Activated T-cell treated with anti-CD3 and anti-CD28 coated beads, Interleukin-2, amount 50 U/mL, for 4 hours (primary cell): ENCODE measurements around the gene C1orf167. TPM values are rescaled to one million over a fixed set of nuclear protein-coding genes. Genes with fewer than 3 reads are reported as not detected.

Source experiments
- ATAC-seq, 2 donors: fragments of 200-7000 bp; cut with Tn5 transposase; one replicate each; pipeline ENCODE4 v1.10.0; 2021
- DNase-seq: peaks from one replicate; pipeline ENCODE4 v3.0.0-alpha.2; 2020
- H3K27me3 Mint-ChIP-seq: one replicate; pipeline ENCODE4 v1.8.0; 2021; ENCODE audit warnings: low read depth, mixed read lengths
- H3K36me3 Mint-ChIP-seq: one replicate; pipeline ENCODE4 v1.8.0; 2022; ENCODE audit warnings: mixed read lengths; ENCODE audit not compliant: insufficient read depth
- H3K4me1 Mint-ChIP-seq: one replicate; pipeline ENCODE4 v1.8.0; 2021; ENCODE audit warnings: low read depth, mixed read lengths
- H3K4me3 Mint-ChIP-seq: one replicate; pipeline ENCODE4 v1.8.0; 2021; ENCODE audit warnings: mild to moderate bottlenecking, moderate library complexity, mixed read lengths
- H3K9me3 Mint-ChIP-seq: one replicate; pipeline ENCODE4 v1.8.0; 2021; ENCODE audit warnings: mixed read lengths
- total RNA-seq, 3 donors: library from RNA; stranded (reverse); gene quantifications; one replicate each; pipeline ENCODE4 v1.2.1, GENCODE V29; 2021

The C1orf167 gene
- total RNA-seq, 3 donors from 2014 or later = not detected

DNA sequence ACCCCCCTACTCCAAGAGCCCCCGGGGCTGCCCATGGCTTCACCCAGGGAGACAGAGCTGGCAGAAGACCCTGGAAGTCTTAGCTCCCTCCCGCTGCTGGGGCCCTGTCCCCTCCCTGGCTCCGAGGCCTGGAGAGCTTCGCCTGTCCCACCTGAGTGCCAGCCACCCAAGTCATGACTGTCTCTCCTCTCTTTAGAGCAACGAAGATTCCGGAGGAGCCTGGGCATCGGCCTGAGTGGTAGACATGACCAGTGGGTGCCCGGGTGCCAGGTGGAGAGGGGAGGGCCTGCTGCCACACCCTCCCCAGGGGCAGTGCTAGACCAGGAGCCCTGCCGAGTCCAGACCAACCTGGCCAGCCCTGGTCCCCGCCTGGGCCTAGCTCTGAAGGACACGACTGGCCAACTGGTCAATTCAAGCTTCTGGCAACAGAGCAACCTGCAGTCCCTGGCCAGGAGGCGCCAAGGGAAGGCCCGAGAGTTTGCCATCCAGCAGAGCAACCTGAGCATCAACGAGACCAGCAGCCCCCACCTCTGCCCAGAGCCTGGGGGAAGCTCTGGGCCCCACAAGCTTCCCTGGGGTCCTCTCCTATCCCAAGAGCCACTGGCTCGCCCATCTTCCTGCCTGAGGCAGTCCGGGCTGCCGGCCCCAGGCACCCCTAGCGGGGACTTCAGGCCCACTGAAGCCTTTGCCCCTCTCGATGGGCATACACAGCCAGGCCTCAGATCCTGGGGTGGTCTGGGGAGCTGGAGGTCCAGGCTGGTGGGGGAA, 3.9 kb downstream of the C1orf167 start:
- no peak for DNase-seq
- no peak overlapping the region for H3K4me3 Mint-ChIP-seq
- no peaks in the 10 kb centered on the region for H3K36me3 Mint-ChIP-seq
- H3K4me1 Mint-ChIP-seq = peaks cover 6% of the 10 kb centered on the region
- H3K9me3 Mint-ChIP-seq = no peaks in the 10 kb centered on the region
- no peak for ATAC-seq
- H3K27me3 Mint-ChIP-seq = peaks cover 27% of the 10 kb centered on the region

DNA sequence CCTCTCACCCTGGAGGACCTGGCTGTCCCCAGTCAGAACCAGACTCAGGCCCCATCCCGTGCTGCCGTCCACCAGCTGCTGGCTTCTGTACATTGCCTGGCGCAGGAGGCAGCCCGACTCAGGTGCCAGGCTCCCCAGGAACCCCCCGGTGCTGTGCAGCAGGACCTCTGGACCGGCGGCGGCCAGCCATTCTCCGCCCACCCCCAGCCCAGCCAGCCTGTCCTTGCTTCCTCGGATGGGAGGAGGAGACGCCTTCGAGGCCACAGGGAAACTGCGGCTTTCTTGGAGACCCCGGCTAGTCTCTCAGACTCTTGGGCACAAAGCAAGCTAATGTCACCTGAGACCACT, 4.4 kb downstream of the C1orf167 start:
- no peaks in the 10 kb centered on the region for H3K9me3 Mint-ChIP-seq
- H3K27me3 Mint-ChIP-seq = peaks cover 22% of the 10 kb centered on the region
- H3K4me1 Mint-ChIP-seq = peaks cover 4% of the 10 kb centered on the region
- H3K4me3 Mint-ChIP-seq = no peak overlapping the region
- DNase-seq (no peak), ATAC-seq (no peak)
- no peaks in the 10 kb centered on the region for H3K36me3 Mint-ChIP-seq

- Mint-ChIP-seq H3K27me3 (peaks cover 9% of the 10 kb centered on the region), H3K9me3 (no peaks in the 10 kb centered on the region), H3K36me3 (no peaks in the 10 kb centered on the region), H3K4me3 (no peak overlapping the region), H3K4me1 (no peaks in the 10 kb centered on the region)
- ATAC-seq = no peak
- no peak for DNase-seq
Observed at GRCh38 chr1:11767922-11768704, 6.1 kb downstream of the C1orf167 start.

DNA sequence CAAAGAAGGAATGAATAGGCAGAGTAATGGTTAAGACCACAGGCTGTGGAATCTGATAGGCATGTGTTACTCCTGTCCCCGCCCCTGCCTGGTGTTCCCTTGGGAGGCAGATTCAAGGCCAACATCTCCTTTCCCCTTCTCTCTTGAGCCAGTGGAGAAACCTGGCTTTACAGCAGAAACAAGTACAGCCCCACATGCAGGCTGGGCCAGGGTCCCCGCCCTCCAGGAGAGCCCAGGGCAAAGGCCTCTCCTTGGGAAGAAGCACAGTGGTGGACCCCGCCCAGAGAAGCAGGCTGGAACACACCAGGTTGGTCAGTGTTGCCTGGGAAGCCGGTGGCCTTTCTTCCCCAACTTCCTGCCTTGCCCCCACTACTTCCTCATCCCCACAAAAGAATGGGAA, 6.8 kb downstream of the C1orf167 start:
- Mint-ChIP-seq H3K36me3 (no peaks in the 10 kb centered on the region), H3K4me1 (no peaks in the 10 kb centered on the region), H3K4me3 (no peak overlapping the region), H3K9me3 (no peaks in the 10 kb centered on the region), H3K27me3 (peaks cover 5% of the 10 kb centered on the region)
- no peak for ATAC-seq
- no peak for DNase-seq

DNA sequence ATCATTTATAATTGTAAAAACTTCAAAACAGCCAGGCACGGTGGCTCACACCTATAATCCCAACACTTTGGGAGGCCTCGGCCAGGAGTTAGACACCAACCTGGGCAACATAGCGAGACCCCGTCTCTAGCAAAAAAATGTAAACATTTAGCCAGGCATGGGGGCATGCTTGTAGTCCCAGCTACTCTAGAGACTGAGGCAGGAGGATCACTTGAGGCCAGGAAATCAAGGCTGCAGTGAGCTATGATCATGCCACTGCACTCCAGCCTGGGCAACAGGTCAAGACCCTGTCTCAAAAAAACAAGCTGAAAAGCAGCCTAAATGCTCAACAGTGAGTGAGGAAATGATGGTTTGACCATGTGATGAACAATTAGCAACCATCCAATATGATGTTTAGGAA, 7.3 kb downstream of the C1orf167 start:
- Mint-ChIP-seq H3K4me1 (no peaks in the 10 kb centered on the region), H3K9me3 (no peaks in the 10 kb centered on the region), H3K27me3 (peaks cover 3% of the 10 kb centered on the region), H3K4me3 (no peak overlapping the region), H3K36me3 (no peaks in the 10 kb centered on the region)
- no peak for ATAC-seq
- DNase-seq = no peak

DNA sequence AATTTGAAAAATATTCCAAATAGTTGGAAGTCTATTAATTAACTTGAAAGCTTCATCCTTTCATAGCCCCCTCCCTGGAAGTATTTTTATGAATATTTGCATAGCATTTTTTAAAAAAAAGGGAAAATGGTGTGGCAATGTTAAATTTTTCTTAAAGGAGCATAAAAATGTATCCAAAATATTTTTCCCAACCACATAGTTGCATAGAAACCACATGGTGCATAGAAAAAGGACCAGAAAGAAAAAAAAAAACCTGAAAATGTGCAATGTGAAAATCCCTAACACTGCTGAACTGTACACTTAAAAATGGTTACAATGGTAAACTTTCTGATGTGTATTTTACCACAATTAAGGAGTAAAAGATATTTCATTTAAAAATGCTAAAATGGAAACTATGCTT, 8.0 kb downstream of the C1orf167 start:
- Mint-ChIP-seq H3K36me3 (no peaks in the 10 kb centered on the region), H3K27me3 (peaks cover 3% of the 10 kb centered on the region), H3K9me3 (no peaks in the 10 kb centered on the region), H3K4me1 (no peaks in the 10 kb centered on the region), H3K4me3 (no peak overlapping the region)
- ATAC-seq (no peak), DNase-seq (no peak)

DNA sequence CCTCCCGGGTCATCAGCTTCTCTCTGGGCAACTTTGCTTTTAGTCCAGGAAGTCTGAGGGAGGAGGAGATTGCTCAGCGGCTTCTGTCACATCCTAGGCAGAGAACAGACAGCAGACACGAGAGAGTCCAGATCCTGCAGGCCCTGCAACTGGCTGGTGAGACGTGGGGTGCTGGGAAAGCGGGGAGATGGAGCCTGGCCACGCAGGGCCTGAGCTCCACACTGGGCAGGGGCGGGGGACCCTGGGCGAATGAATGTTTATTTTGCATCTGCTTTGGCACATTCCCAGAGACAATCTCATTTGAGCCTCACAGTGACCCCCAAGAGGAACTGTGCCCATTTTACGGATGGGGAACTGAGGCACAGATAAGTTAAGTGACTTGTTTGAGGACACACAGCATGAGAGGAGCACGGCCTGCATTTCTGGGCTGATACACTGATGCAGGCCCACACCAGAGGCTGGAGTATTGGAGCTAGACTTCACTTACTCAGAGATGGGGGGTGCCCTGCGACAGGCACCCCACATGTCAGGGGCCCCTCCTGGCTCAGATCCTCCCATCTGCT, 9.6 kb downstream of the C1orf167 start:
- peaks cover 3% of the 10 kb centered on the region for H3K27me3 Mint-ChIP-seq
- H3K4me1 Mint-ChIP-seq = no peaks in the 10 kb centered on the region
- no peaks in the 10 kb centered on the region for H3K9me3 Mint-ChIP-seq
- DNase-seq (no peak), ATAC-seq (no peak)
- no peaks in the 10 kb centered on the region for H3K36me3 Mint-ChIP-seq
- no peak overlapping the region for H3K4me3 Mint-ChIP-seq

DNA sequence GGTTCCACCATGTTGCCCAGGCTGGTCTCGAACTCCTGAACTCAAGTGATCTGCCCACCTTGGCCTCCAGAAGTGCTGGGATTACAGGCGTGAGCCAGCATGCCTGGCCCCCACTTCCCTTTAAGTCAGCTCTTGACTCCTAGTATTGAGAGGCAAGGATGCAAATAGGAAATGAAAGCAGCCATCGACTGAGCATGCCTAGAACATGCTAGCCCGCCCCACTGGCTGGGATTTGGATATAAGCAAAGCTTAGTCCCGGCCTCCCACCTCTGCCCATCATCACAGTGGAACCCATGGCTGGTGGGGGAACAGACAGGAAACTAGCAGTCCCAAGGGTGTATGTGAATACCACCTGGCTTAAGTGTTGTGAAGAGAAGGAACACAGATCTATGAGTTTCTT, 10.5 kb downstream of the C1orf167 start:
- H3K4me3 Mint-ChIP-seq = no peak overlapping the region
- no peaks in the 10 kb centered on the region for H3K4me1 Mint-ChIP-seq
- H3K9me3 Mint-ChIP-seq = no peaks in the 10 kb centered on the region
- no peaks in the 10 kb centered on the region for H3K36me3 Mint-ChIP-seq
- ATAC-seq (no peak), DNase-seq (no peak)
- H3K27me3 Mint-ChIP-seq = peaks cover 2% of the 10 kb centered on the region

DNA sequence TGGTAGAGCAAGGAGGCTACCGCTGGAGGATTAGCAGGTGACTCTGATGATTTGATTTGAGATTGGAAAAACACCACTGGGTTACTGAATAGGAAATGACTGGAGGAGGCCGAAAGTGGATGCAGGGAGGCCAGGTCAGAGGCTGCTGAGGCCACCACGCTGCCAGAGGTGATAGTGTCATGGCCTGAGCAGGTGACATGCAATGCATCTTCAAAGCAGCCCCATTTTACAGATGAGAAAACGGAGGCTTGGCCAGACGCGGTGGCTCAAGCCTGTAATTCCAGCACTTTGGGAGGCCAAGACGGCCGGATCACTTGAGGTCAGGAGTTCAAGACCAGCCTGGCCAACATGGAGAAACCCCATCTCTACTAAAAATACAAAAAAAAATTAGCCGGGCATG, 12.8 kb downstream of the C1orf167 start:
- Mint-ChIP-seq H3K27me3 (peaks cover 2% of the 10 kb centered on the region), H3K4me3 (no peak overlapping the region), H3K4me1 (no peaks in the 10 kb centered on the region), H3K36me3 (no peaks in the 10 kb centered on the region), H3K9me3 (no peaks in the 10 kb centered on the region)
- DNase-seq (no peak), ATAC-seq (no peak)

GRCh38 chr1:11777658-11778322, 15.8 kb downstream of the C1orf167 start:
- ATAC-seq = no peak
- Mint-ChIP-seq H3K4me1 (no peaks in the 10 kb centered on the region), H3K27me3 (no peaks in the 10 kb centered on the region)

DNA sequence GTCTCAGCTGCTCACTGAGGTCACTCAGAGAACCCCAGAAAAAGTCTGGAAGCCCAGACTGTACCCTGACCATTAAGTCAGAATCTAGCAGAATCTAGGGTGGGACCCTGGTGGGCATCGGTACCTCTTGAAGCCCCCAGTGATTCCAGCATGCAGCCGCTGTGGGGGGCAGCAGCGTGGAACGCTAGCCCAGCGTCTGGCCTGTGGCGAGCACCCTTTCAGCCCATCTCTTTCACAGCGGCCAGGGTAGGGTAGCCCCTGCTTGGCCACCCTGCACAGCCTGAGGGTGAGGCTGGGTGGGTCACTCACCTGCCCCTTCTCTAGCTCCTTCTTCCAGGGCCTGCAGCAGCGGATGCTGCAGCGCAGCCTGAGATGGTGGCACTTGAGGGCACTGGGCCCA, 16.3 kb downstream of the C1orf167 start:
- Mint-ChIP-seq H3K4me3 (no peak overlapping the region), H3K27me3 (no peaks in the 10 kb centered on the region), H3K36me3 (no peaks in the 10 kb centered on the region), H3K4me1 (no peaks in the 10 kb centered on the region), H3K9me3 (no peaks in the 10 kb centered on the region)
- DNase-seq (no peak), ATAC-seq (no peak)

More at GRCh38 chr1:11777658-11778322, 15.8 kb downstream of the C1orf167 start:
- no peak for DNase-seq
- Mint-ChIP-seq H3K9me3 (no peaks in the 10 kb centered on the region), H3K4me3 (no peak overlapping the region), H3K36me3 (no peaks in the 10 kb centered on the region)

DNA sequence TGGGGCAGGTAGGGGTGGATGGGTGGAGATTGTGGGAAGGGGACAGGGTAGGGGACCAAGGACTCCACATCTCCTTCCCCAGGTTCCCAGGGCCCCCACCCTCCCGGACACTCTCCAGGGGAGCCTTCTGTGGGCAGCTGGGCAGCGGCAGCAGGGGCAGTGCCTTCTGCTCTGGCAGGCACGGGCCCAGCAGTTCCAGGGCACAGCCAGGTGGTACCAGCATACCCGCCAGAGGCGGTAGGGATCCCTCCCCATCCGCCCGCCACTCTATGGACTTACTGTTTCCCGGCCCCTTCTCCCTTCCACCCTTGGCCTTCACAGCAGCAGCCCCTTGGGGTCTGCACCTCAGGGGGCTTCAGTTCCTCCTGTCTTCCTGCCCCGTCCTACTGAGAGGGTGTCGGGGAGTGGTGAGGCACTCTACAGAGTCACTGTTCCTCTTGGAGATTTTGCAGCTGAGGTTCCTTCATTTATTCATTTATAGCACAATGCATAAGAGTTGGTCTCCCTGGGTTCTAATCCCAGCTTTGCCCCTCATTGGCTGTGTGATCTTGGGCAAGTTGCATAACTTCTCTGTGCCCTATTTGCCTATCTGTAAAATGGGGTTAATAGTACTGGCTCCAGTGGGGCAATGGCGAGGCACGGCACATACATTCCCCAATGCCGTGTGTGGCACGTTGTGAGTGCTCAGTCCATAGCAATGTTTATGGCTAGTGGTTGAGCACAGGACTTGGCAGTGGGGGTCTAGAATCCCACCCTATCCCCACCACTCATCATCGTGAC, 17.0 kb downstream of the C1orf167 start:
- H3K4me3 Mint-ChIP-seq = no peak overlapping the region
- H3K4me1 Mint-ChIP-seq = no peaks in the 10 kb centered on the region
- DNase-seq (no peak), ATAC-seq (no peak)
- H3K36me3 Mint-ChIP-seq = no peaks in the 10 kb centered on the region
- H3K27me3 Mint-ChIP-seq = no peaks in the 10 kb centered on the region
- H3K9me3 Mint-ChIP-seq = no peaks in the 10 kb centered on the region

GRCh38 chr1:11779715-11780379, 17.9 kb downstream of the C1orf167 start:
- H3K4me3 Mint-ChIP-seq = no peak overlapping the region
- H3K27me3 Mint-ChIP-seq = no peaks in the 10 kb centered on the region
- no peak for ATAC-seq
- peaks cover 3% of the 10 kb centered on the region for H3K4me1 Mint-ChIP-seq
- H3K9me3 Mint-ChIP-seq = no peaks in the 10 kb centered on the region
- no peak for DNase-seq
- H3K36me3 Mint-ChIP-seq = no peaks in the 10 kb centered on the region
